HepG2 (cell line): ENCODE measurements around the gene DCHS2.

ENCODE experiments used
- FOXM1 ChIP-seq: sonication (generic); formaldehyde crosslinking; IDR thresholded peaks from 2 replicates; pipeline ENCODE4 v1.5.0; 2020; ENCODE audit warnings: missing genetic modification reagents
- HOXA7 ChIP-seq: sonication (generic); formaldehyde crosslinking; IDR thresholded peaks from 2 replicates; pipeline ENCODE4 v1.8.1; 2022; ENCODE audit warnings: mild to moderate bottlenecking, missing genetic modification reagents, moderate library complexity
- POLR2A ChIP-seq, 2 experiments: IDR thresholded peaks; 2 replicates each; pipeline ENCODE4 v1.6.1; 2011; ENCODE audit warnings: low read depth in 2 of 2, low read length in 2 of 2, mild to moderate bottlenecking in 1 of 2, moderate library complexity in 1 of 2; ENCODE audit not compliant: insufficient read depth in 1 of 2
- TAF1 ChIP-seq: sonication (generic); formaldehyde crosslinking; IDR thresholded peaks from 2 replicates; pipeline ENCODE4 v1.4.0; 2020; ENCODE audit warnings: missing genetic modification reagents
- YY1 ChIP-seq: IDR thresholded peaks from 2 replicates; pipeline ENCODE4 v1.6.1; 2011; ENCODE audit warnings: low read length, low read depth, moderate library complexity, mild to moderate bottlenecking; ENCODE audit not compliant: insufficient read depth, insufficient replicate concordance
- TF ChIP-seq, protein P1 (sequence below): sonication (generic); formaldehyde crosslinking; IDR thresholded peaks from 2 replicates; pipeline ENCODE4 v1.8.1; 2023; ENCODE audit warnings: missing genetic modification reagents, inconsistent platforms, borderline replicate concordance

DNA sequence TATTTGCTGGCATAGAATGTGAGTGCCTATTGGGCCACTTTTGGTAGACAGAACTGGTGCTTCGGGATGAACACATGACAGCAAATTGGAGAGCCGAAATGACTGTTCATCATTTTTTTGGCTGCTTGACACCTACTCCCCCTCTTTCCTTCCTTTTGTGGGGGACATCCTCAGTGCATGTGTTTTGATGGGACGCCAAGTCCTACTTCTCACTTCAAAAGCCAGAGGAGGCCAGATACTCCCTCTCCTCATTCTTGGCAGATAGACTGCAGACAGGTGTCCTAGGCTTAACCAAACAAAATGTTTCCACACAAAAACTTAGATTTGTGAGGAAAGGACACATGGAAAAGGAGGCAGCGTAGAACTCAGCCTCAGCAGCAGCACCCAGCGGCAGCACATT is 62.4 kb downstream of the DCHS2 start:
- TF ChIP-seq YY1 (no peak), FOXM1 (CRISPR knock-in tag) (no peak), TAF1 (CRISPR knock-in tag) (no peak), POLR2A (IDR thresholded peaks at IDR 0.05; ENCODE audit: insufficient read depth in 1 of 2, low read depth in 2 of 2, low read length in 2 of 2) (no peak), HOXA7 (no peak)
- TF ChIP-seq, protein P1, sequence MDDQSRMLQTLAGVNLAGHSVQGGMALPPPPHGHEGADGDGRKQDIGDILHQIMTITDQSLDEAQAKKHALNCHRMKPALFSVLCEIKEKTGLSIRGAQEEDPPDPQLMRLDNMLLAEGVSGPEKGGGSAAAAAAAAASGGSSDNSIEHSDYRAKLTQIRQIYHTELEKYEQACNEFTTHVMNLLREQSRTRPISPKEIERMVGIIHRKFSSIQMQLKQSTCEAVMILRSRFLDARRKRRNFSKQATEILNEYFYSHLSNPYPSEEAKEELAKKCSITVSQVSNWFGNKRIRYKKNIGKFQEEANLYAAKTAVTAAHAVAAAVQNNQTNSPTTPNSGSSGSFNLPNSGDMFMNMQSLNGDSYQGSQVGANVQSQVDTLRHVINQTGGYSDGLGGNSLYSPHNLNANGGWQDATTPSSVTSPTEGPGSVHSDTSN (CRISPR knock-in tag): no peak
